ENCODE measurements around the gene CAPZA2.

DNA sequence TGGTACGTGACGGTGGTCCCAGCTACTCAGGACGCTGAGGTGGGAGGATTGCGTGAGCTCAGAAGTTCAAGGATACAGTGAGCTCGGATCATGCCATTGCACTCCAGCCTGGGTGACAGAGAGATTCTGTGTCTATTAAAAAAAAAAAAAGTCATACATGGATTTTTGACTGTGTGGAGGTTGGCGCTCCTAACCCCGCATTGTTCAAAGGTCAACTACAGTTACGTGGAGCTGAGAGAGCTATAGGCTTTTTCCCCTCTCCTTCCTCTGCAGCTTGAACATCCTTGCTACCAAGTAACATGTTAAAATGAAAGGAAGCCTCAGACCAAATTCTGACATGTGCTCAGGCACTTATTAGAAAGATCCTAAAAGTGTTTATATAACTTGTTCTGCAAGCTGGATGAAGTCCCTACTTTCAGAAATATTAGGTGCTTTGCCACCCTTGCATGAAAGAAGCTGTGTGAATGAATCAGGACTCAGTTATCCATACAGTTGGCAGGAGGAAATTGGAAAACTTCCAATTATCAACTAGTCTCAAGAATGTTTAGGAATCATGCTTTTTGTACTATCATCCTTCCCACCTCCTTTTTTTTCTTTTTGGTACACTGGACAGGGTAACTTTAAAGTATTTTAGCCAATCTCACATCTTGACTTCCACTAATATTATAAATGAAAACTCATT lies 78.4 kb downstream of the CAPZA2 start:
- TF ChIP-seq, protein P1, sequence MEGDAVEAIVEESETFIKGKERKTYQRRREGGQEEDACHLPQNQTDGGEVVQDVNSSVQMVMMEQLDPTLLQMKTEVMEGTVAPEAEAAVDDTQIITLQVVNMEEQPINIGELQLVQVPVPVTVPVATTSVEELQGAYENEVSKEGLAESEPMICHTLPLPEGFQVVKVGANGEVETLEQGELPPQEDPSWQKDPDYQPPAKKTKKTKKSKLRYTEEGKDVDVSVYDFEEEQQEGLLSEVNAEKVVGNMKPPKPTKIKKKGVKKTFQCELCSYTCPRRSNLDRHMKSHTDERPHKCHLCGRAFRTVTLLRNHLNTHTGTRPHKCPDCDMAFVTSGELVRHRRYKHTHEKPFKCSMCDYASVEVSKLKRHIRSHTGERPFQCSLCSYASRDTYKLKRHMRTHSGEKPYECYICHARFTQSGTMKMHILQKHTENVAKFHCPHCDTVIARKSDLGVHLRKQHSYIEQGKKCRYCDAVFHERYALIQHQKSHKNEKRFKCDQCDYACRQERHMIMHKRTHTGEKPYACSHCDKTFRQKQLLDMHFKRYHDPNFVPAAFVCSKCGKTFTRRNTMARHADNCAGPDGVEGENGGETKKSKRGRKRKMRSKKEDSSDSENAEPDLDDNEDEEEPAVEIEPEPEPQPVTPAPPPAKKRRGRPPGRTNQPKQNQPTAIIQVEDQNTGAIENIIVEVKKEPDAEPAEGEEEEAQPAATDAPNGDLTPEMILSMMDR (IDR thresholded peaks at IDR 0.05) = no peak
- no peak for TF ChIP-seq POLR2A (IDR thresholded peaks at IDR 0.05)

Data from heart left ventricle (tissue), 13 donors.